Measurements from ENCODE around the gene GULP1. TPM values are rescaled to one million over a fixed set of nuclear protein-coding genes. Genes with fewer than 3 reads are reported as not detected.
"Not testable (repeated sequence)": the region's sequence is repeated elsewhere in the genome, so short reads cannot be mapped to it uniquely, and the experiment has no call there.

GULP1 gene
- total and polyA plus RNA-seq, 2 donors, result 36.2 to 119 TPM

GRCh38 chr2:188601927-188602326 is 310.3 kb downstream of the GULP1 start:
- no peaks in the 10 kb centered on the region for H3K4me1 ChIP-seq (ENCODE audit: insufficient read depth)
- H3K27ac ChIP-seq (ENCODE audit: low read depth), result no peak overlapping the region
- H3K36me3 ChIP-seq (ENCODE audit: insufficient read depth), result no peaks in the 10 kb centered on the region
- DNase-seq (ENCODE audit: extremely low spot score), result no peak
- no peak overlapping the region for H3K4me3 ChIP-seq (ENCODE audit: low read depth, low read length)

- DNase-seq (ENCODE audit: extremely low spot score), result no peak
- Histone ChIP-seq H3K36me3 (ENCODE audit: insufficient read depth) (no peaks in the 10 kb centered on the region), H3K4me1 (ENCODE audit: insufficient read depth) (no peaks in the 10 kb centered on the region), H3K4me3 (ENCODE audit: low read depth, low read length) (no peak overlapping the region), H3K27ac (ENCODE audit: low read depth) (no peak overlapping the region)
- WGBS, result 48% methylated on average over 1 of the region's 1 CpG
These were observed 312.9 kb downstream of the GULP1 start for GRCh38 chr2:188604579-188604978.

DNA sequence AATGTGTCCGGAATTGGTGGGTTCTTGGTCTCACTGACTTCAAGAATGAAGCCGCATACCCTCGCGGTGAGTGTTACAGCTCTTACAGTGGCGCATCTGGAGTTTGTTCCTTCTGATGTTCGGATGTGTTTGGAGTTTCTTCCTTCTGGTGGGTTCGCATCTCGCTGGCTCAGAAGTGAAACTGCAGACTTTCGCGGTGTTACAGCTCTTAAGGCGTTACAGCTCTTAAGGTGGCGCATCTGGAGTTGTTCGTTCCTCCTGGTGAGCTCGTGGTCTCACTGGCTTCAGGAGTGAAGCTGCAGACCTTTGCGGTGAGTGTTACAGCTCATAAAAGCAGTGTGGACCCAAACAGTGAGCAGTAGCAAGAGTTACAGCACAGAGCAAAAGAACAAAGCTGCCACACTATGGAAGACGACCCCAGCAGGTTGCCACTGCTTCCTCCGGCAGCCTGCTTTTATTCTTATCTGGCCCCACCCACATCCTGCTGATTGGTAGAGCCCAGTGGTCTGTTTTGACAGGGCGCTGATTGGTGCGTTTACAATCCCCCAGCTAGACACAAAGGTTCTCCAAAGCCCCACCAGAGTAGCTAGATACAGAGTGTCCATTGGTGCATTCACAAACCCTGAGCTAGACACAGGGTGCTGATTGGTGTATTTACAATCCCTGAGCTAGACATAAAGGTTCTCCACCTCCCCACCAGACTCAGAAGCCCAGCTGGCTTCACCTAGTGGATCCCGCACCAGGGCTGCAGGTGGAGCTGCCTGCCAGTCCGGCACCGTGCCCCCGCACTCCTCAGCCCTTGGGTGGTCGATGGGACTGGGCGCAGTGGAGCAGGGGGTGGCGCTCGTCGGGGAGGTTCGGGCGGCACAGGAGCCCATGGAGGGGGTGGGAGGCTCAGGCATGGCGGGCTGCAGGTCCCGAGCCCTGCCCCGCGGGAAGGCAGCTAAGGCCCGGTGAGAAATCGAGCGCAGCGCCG is 314.2 kb downstream of the GULP1 start:
- H3K36me3 ChIP-seq (ENCODE audit: insufficient read depth); H3K27ac ChIP-seq (ENCODE audit: low read depth); H3K4me1 ChIP-seq (ENCODE audit: insufficient read depth); DNase-seq (ENCODE audit: extremely low spot score); H3K4me3 ChIP-seq (ENCODE audit: low read depth, low read length): not testable (repeated sequence)
- WGBS, result 98% methylated on average over 31 of the region's 39 CpGs

DNA sequence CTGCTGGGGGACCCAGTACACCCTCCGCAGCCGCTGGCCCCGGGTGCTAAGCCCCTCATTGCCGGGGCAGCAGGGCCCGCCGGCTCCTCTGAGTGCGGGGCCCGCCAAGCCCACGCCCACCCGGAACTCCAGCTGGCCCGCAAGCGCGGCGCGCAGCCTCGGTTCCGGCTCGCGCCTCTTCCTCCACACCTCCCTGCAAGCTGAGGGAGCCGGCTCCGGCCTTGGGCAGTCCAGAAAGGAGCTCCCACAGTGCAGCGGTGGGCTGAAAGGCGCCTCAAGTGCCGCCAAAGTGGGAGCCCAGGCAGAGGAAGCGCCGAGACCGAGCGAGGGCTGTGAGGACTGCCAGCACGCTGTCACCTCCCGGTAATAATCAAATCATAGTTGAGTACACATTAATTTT is 314.9 kb downstream of the GULP1 start:
- not testable (repeated sequence) for DNase-seq (ENCODE audit: extremely low spot score); H3K36me3 ChIP-seq (ENCODE audit: insufficient read depth); H3K27ac ChIP-seq (ENCODE audit: low read depth); H3K4me3 ChIP-seq (ENCODE audit: low read depth, low read length); H3K4me1 ChIP-seq (ENCODE audit: insufficient read depth)
- WGBS, result 96% methylated on average over 30 of the region's 30 CpGs

DNA sequence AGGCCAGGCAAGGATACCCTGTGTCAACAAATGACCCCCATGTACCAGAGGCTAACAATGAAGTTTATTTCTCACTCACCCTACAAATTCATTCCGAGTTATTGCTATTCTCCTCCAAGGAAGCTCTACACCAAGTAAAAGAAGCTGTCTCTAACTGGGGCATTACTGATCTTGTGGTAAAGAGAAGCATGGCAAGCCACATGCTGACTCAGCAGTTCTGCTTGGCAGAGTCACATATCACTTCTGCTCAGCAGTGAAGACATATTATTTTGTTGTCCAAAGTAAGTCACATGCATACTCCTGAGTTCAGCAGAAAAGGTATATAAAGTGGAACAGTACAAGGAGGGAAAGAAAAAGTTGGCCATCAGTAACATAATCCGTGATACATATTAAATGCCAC is 315.8 kb downstream of the GULP1 start:
- Histone ChIP-seq H3K27ac (ENCODE audit: low read depth) (no peak overlapping the region), H3K4me1 (ENCODE audit: insufficient read depth) (no peaks in the 10 kb centered on the region), H3K4me3 (ENCODE audit: low read depth, low read length) (no peak overlapping the region), H3K36me3 (ENCODE audit: insufficient read depth) (no peaks in the 10 kb centered on the region)
- WGBS, result 47% methylated on average over 2 of the region's 2 CpGs
- no peak for DNase-seq (ENCODE audit: extremely low spot score)

DNA sequence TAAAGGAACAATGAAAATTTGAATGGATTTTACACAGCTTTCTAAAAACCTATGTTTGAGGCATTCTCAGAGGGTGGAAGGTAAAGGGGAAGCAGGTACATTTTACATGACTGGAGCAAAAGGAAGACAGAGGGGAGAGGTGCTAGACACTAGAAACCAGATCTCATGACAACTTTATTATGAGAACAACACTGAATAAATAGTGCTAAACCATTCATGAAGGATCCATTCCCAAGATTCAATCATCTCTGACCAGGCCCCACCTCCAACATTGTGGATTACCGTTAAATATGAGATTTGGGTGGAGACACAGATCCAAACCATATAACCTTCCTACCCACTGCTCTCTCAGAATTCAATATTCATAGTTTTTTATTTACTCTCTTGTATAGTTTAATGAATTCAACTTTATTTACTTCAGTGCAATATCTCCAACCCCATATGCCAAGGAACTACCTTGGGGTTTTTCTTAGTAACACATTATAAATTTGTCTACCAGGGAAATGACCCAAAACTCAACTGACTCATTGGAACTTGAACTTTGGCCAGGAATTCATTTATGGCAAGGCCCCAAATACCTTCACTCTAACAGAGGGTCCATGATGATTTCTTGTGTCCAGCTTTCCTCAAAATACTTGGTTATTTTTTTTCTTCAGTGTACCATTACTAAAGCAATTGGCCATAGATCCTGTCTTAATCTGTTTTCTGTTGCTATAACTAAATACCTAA is 317.8 kb downstream of the GULP1 start:
- 90% methylated on average over 1 of the region's 1 CpG for WGBS

DNA sequence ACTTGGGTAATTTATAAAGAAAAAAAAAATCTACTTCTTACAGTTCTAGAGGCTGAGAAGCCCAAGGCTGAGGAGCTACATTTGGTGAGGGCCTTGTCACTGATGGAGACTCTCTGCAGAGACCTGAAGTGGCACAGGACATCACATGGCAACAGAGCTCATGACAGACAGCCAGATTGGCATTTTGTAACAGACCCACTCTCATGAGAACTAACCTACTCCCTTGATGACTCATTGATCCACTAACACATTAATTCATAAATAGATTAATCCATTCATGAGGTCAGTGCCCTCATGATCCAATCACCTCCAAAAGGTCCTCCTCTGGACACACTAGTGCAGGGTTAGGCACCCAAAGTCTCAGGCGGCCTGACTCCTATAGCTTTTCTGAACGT is 318.4 kb downstream of the GULP1 start:
- no peaks in the 10 kb centered on the region for H3K4me1 ChIP-seq (ENCODE audit: insufficient read depth)
- no peak overlapping the region for H3K4me3 ChIP-seq (ENCODE audit: low read depth, low read length)
- no peaks in the 10 kb centered on the region for H3K36me3 ChIP-seq (ENCODE audit: insufficient read depth)
- H3K27ac ChIP-seq (ENCODE audit: low read depth), result no peak overlapping the region
- WGBS, result 87% methylated on average over 2 of the region's 2 CpGs
- DNase-seq (ENCODE audit: extremely low spot score), result no peak

More for the DNA sequence above, 317.8 kb downstream of the GULP1 start:
- Histone ChIP-seq H3K4me3 (ENCODE audit: low read depth, low read length) (no peak overlapping the region), H3K4me1 (ENCODE audit: insufficient read depth) (no peaks in the 10 kb centered on the region), H3K36me3 (ENCODE audit: insufficient read depth) (no peaks in the 10 kb centered on the region), H3K27ac (ENCODE audit: low read depth) (no peak overlapping the region)
- DNase-seq (ENCODE audit: extremely low spot score), result no peak

- no peaks in the 10 kb centered on the region for H3K36me3 ChIP-seq (ENCODE audit: insufficient read depth)
- H3K4me3 ChIP-seq (ENCODE audit: low read depth, low read length), result no peak overlapping the region
- no peak overlapping the region for H3K27ac ChIP-seq (ENCODE audit: low read depth)
- DNase-seq (ENCODE audit: extremely low spot score), result no peak
- H3K4me1 ChIP-seq (ENCODE audit: insufficient read depth), result no peaks in the 10 kb centered on the region
- 27% methylated on average over 2 of the region's 2 CpGs for WGBS
These were observed 319.2 kb downstream of the GULP1 start for GRCh38 chr2:188610827-188611226.

DNA sequence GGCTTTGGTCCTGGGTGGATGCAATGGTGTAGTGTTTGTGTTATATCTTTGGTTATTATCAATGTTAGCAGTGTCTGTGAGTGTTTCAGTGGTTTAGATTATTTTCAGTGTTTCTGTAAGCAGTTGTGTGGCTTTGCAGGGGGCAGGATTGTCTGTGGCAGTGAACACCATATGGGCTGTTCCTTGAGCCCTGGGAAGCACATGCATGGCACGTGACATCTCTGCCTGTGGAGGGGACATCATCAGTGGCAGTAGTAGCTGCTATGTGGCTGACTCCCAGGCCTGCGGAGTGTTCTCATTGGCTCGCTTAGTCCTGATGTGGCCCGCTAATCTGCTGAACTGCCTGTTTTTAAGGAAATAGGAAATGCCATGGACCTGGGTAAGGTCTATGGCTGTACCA is 327.5 kb downstream of the GULP1 start:
- Histone ChIP-seq H3K4me3 (ENCODE audit: low read depth, low read length) (no peak overlapping the region), H3K27ac (ENCODE audit: low read depth) (no peak overlapping the region), H3K4me1 (ENCODE audit: insufficient read depth) (no peaks in the 10 kb centered on the region), H3K36me3 (ENCODE audit: insufficient read depth) (no peaks in the 10 kb centered on the region)
- no peak for DNase-seq (ENCODE audit: extremely low spot score)
- 100% methylated on average over 4 of the region's 4 CpGs for WGBS

- H3K36me3 ChIP-seq (ENCODE audit: insufficient read depth), result no peaks in the 10 kb centered on the region
- no peak for DNase-seq (ENCODE audit: extremely low spot score)
- no peak overlapping the region for H3K27ac ChIP-seq (ENCODE audit: low read depth)
- no peak overlapping the region for H3K4me3 ChIP-seq (ENCODE audit: low read depth, low read length)
- WGBS, result 79% methylated on average over 3 of the region's 3 CpGs
- H3K4me1 ChIP-seq (ENCODE audit: insufficient read depth), result no peaks in the 10 kb centered on the region
These were observed 329.2 kb downstream of the GULP1 start for GRCh38 chr2:188620916-188621315.

DNA sequence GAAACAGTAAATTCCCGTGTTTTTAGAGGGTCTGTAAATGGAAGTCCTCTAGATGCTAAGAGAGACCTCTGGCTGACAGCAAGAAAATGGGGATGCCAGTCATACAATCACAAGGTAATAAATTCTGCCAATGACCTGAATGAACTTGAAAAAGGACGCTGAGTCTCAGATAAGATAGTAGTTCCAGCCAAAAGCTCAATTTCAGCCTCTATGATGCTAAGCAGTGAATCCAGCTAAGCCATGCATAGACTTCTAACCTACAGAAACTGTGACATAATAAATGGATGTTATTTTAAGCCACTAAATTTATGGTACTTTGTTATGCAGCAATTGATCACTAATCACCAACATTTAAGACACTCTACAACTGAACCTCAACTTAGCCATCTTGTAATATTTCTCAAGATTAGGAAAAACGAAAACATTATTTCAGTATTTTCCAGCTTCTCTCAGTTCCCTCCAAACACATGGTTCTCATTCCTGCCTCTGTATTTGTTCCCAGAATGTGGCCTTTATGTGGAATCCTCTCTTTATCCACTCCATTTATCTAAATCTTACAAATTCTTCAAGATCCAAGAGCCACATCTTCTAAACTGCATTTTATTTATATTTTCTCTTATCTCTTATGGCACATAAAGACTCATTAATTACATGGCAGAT is 331.1 kb downstream of the GULP1 start:
- Histone ChIP-seq H3K36me3 (ENCODE audit: insufficient read depth) (no peaks in the 10 kb centered on the region), H3K4me1 (ENCODE audit: insufficient read depth) (no peaks in the 10 kb centered on the region), H3K27ac (ENCODE audit: low read depth) (no peak overlapping the region), H3K4me3 (ENCODE audit: low read depth, low read length) (no peak overlapping the region)
- no peak for DNase-seq (ENCODE audit: extremely low spot score)
- 48% methylated on average over 3 of the region's 3 CpGs for WGBS

DNA sequence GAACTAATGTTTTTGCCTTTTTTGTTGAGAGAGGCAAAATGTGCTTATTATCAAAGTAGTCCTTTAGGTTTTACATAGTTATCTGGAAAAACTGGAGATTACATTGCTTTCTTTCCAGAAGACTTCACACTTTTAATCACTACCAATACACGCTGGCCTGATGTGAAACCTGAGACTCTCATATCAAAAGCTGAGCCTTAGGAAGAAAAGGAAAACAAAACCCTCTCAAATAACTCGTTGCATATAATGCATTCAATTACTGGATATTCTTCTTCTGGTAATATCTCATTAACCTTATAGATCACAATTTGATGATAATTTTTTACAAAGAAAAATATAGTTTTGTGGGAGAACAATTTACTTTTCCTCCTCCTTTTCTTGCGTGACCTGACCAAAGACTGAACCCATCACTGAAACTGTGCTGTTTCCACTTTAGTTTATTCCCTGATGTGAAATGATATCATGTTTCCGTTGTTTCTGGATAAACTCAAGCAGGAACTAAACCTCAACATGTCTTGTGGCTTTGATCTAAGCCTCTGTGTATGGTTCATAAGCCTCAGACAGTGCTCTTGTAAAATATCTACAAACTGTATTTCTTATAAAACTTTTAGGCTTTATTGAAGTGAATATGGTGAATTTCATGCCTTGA is 332.4 kb downstream of the GULP1 start:
- WGBS, result 37% methylated on average over 4 of the region's 4 CpGs

DNA sequence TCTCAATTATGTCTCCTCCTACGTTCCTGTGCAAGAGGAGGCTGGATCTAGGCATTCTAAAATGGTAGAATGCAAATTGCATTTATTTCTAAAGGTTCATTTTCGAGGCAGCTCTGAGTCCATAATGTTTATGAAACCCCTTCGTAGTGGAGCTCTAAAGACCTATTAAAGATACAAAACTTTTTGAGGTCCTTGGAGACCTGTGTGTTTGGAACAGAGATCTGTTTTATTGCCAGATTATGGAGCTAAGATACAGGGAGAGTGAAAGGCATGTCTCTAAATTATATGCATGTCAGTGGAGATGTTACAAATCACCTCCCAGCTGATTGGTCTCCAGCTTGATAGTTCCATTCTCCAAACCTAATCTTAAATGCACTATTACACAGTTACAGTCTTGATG is 335.8 kb downstream of the GULP1 start:
- H3K36me3 ChIP-seq (ENCODE audit: insufficient read depth), result no peaks in the 10 kb centered on the region
- no peak overlapping the region for H3K27ac ChIP-seq (ENCODE audit: low read depth)
- no peaks in the 10 kb centered on the region for H3K4me1 ChIP-seq (ENCODE audit: insufficient read depth)
- no peak for DNase-seq (ENCODE audit: extremely low spot score)
- no peak overlapping the region for H3K4me3 ChIP-seq (ENCODE audit: low read depth, low read length)
- WGBS, result 57% methylated on average over 3 of the region's 3 CpGs

More for the DNA sequence above, 332.4 kb downstream of the GULP1 start:
- Histone ChIP-seq H3K36me3 (ENCODE audit: insufficient read depth) (no peaks in the 10 kb centered on the region), H3K4me1 (ENCODE audit: insufficient read depth) (no peaks in the 10 kb centered on the region), H3K27ac (ENCODE audit: low read depth) (no peak overlapping the region), H3K4me3 (ENCODE audit: low read depth, low read length) (no peak overlapping the region)
- DNase-seq (ENCODE audit: extremely low spot score), result no peak

Data from urinary bladder (tissue), 4 donors.